OCI-LY3 (cell line): Measurements from ENCODE around the gene WWOX.

Source experiments
- H2AFZ ChIP-seq: fragments of 200-600, 300-600 bp; shearing (Covaris generic); 2 replicates; pipeline ENCODE4 v1.6.0; 2014; ENCODE audit warnings: antibody characterized with exemption, low read depth, low read length
- H3K27ac ChIP-seq: fragments of 200-600, 300-600 bp; sonication (generic); 2 replicates; pipeline ENCODE4 v1.5.1; 2014; ENCODE audit warnings: mild to moderate bottlenecking, low read length, moderate library complexity, mixed read lengths
- H3K27me3 ChIP-seq: fragments of 200-600, 300-600 bp; sonication (generic); 2 replicates; pipeline ENCODE4 v1.6.1; 2014; ENCODE audit warnings: low read depth, low read length, mixed read lengths
- H3K36me3 ChIP-seq: fragments of 200-600, 300-600 bp; sonication (generic); replicated peaks from 2 replicates; pipeline ENCODE3; 2014; ENCODE audit warnings: low read depth, low read length, mixed read lengths
- H3K4me1 ChIP-seq: fragments of 300-600, 200-600 bp; sonication (generic); 2 replicates; pipeline ENCODE4 v1.6.1; 2014; ENCODE audit warnings: low read length, mixed read lengths
- H3K4me2 ChIP-seq: fragments of 200-600, 300-600 bp; sonication (generic); 2 replicates; pipeline ENCODE4 v1.6.1; 2014; ENCODE audit warnings: low read length, mixed read lengths
- H3K4me3 ChIP-seq: fragments of 300-600, 200-600 bp; sonication (generic); 2 replicates; pipeline ENCODE4 v1.5.1; 2014; ENCODE audit warnings: antibody characterized with exemption, mild to moderate bottlenecking, low read length, moderate library complexity
- H3K79me2 ChIP-seq: fragments of 300-600, 200-600 bp; shearing (Covaris generic); 2 replicates; pipeline ENCODE4 v1.6.1; 2014; ENCODE audit warnings: mild to moderate bottlenecking, low read length, mixed read lengths
- H3K9ac ChIP-seq: fragments of 300-600, 200-600 bp; shearing (Covaris generic); 2 replicates; pipeline ENCODE4 v1.6.0; 2014; ENCODE audit warnings: mild to moderate bottlenecking, low read length, moderate library complexity
- H3K9me3 ChIP-seq: fragments of 200-600, 300-600 bp; shearing (Covaris generic); 2 replicates; pipeline ENCODE4 v1.6.1; 2014; ENCODE audit warnings: low read length, mixed read lengths; ENCODE audit not compliant: insufficient read depth
- H4K20me1 ChIP-seq: fragments of 200-600, 300-600 bp; sonication (generic); 2 replicates; pipeline ENCODE4 v1.6.1; 2016; ENCODE audit warnings: low read length, mixed read lengths; ENCODE audit not compliant: insufficient read depth
- EZH2phosphoT487 ChIP-seq: fragments of 200-600 bp; shearing (Covaris generic); IDR thresholded peaks from 2 replicates; pipeline ENCODE4 v1.6.1; 2018; ENCODE audit warnings: antibody characterized with exemption, mixed run types, low read depth
- TF ChIP-seq, protein P1 (sequence below): fragments of 200-600, 300-600 bp; sonication (generic); IDR thresholded peaks from 2 replicates; pipeline ENCODE4 v1.5.1; 2014; ENCODE audit warnings: antibody characterized with exemption, low read length, low read depth

Gene WWOX

GRCh38 chr16:78830599-78830998 lies 731.1 kb downstream of the WWOX start:
- no peaks in the 10 kb centered on the region for H4K20me1 ChIP-seq
- H3K9ac ChIP-seq, result no peak overlapping the region
- TF ChIP-seq EZH2phosphoT487, result no peak
- TF ChIP-seq, protein P1, sequence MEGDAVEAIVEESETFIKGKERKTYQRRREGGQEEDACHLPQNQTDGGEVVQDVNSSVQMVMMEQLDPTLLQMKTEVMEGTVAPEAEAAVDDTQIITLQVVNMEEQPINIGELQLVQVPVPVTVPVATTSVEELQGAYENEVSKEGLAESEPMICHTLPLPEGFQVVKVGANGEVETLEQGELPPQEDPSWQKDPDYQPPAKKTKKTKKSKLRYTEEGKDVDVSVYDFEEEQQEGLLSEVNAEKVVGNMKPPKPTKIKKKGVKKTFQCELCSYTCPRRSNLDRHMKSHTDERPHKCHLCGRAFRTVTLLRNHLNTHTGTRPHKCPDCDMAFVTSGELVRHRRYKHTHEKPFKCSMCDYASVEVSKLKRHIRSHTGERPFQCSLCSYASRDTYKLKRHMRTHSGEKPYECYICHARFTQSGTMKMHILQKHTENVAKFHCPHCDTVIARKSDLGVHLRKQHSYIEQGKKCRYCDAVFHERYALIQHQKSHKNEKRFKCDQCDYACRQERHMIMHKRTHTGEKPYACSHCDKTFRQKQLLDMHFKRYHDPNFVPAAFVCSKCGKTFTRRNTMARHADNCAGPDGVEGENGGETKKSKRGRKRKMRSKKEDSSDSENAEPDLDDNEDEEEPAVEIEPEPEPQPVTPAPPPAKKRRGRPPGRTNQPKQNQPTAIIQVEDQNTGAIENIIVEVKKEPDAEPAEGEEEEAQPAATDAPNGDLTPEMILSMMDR, result no peak
- no peaks in the 10 kb centered on the region for H3K79me2 ChIP-seq
- H3K27me3 ChIP-seq, result no peaks in the 10 kb centered on the region
- H3K4me1 ChIP-seq, result no peaks in the 10 kb centered on the region
- no peaks in the 10 kb centered on the region for H3K36me3 ChIP-seq
- no peak overlapping the region for H3K4me2 ChIP-seq
- H2AFZ ChIP-seq, result no peak overlapping the region
- no peak overlapping the region for H3K27ac ChIP-seq
- no peak overlapping the region for H3K4me3 ChIP-seq
- no peaks in the 10 kb centered on the region for H3K9me3 ChIP-seq

DNA sequence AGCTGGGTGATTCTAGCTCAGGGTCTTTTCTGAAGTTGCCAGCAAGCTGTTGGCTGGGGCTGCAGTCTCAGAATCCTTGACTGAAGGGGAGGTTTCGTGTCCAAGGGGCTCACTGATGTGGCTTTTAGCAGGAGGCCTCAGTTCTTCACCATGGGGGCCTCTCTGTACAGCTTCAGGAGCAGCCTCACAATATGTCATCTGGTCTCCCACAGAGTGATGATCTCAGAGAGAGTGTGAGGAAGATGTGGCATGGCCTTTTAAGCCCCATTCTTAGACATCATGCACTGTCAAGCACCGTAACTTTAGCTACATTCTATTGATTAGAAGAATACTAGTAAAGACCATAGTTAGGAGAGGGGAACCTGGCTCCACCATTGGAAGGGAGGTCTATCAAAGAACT lies 732.6 kb downstream of the WWOX start:
- Histone ChIP-seq H3K4me3 (no peak overlapping the region), H3K9me3 (no peaks in the 10 kb centered on the region), H3K36me3 (no peaks in the 10 kb centered on the region), H3K27me3 (no peaks in the 10 kb centered on the region), H3K27ac (no peak overlapping the region), H2AFZ (no peak overlapping the region), H3K4me2 (no peak overlapping the region), H4K20me1 (no peaks in the 10 kb centered on the region), H3K79me2 (no peaks in the 10 kb centered on the region), H3K4me1 (no peaks in the 10 kb centered on the region), H3K9ac (no peak overlapping the region)
- TF ChIP-seq, protein P1, result no peak
- no peak for TF ChIP-seq EZH2phosphoT487

DNA sequence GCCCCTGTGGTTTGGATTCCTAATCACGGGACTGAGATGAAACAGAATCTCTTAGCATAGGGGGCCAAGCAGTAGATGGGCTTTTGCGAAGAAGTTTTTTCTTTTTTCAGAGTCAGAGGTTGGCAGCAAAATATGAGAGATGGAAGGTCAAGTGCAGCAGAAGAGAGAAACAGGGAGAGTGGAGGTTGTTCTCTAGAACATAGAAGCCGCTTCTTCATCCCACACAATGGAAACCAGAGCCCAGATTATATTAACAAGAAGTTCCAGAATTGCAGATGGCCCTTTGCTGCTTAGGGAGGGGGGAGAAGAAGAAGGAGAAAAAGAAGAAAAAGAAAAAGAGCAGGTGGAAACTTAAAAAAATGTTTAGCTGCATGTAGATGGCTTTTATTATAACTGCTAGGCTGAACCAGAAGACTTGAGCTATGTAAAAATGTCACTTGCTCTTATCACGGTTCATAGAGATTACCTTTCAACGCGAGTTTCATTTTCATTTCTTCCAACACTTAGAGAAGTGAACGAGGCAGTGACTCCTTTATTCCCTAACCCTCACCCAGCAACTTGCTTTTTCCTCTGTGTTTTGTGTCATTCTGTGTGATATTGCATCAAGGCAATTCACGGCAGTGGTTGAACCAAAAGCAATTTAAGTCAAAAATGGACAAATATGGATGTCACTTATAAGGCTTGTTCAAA lies 737.5 kb downstream of the WWOX start:
- Histone ChIP-seq H3K4me3 (no peak overlapping the region), H2AFZ (no peak overlapping the region), H3K9ac (no peak overlapping the region), H4K20me1 (no peaks in the 10 kb centered on the region), H3K36me3 (no peaks in the 10 kb centered on the region), H3K4me2 (no peak overlapping the region), H3K79me2 (no peaks in the 10 kb centered on the region), H3K27me3 (no peaks in the 10 kb centered on the region), H3K4me1 (no peaks in the 10 kb centered on the region), H3K9me3 (no peaks in the 10 kb centered on the region), H3K27ac (no peak overlapping the region)
- TF ChIP-seq EZH2phosphoT487, result no peak
- TF ChIP-seq, protein P1, result no peak

- Histone ChIP-seq H3K27me3 (no peaks in the 10 kb centered on the region), H3K9me3 (no peaks in the 10 kb centered on the region)
Observed at GRCh38 chr16:78837706-78838105, 738.3 kb downstream of the WWOX start.

More at GRCh38 chr16:78837706-78838105, 738.3 kb downstream of the WWOX start:
- H3K27ac ChIP-seq, result no peak overlapping the region
- H3K4me1 ChIP-seq, result no peaks in the 10 kb centered on the region
- no peak overlapping the region for H3K9ac ChIP-seq
- H3K79me2 ChIP-seq, result no peaks in the 10 kb centered on the region
- no peak for TF ChIP-seq EZH2phosphoT487
- TF ChIP-seq, protein P1, result no peak
- H2AFZ ChIP-seq, result no peak overlapping the region
- no peak overlapping the region for H3K4me2 ChIP-seq
- H3K36me3 ChIP-seq, result no peaks in the 10 kb centered on the region
- H3K4me3 ChIP-seq, result no peak overlapping the region
- no peaks in the 10 kb centered on the region for H4K20me1 ChIP-seq
